ENCODE data around the gene TCF21.
"Not testable (repeated sequence)": the region's sequence is repeated elsewhere in the genome, so short reads cannot be mapped to it uniquely, and the experiment has no call there.

Gene TCF21

GRCh38 chr6:133888929-133889556, at the start of gene TCF21:
Gene TCF21, plus strand, starts transcription at chr6:133889113. Its CDS starts 285 bp downstream, at chr6:133889398.
- no peak for DNase-seq

GRCh38 chr6:133841176-133841575, 47.7 kb upstream of the TCF21 start:
- no peak for DNase-seq

DNA sequence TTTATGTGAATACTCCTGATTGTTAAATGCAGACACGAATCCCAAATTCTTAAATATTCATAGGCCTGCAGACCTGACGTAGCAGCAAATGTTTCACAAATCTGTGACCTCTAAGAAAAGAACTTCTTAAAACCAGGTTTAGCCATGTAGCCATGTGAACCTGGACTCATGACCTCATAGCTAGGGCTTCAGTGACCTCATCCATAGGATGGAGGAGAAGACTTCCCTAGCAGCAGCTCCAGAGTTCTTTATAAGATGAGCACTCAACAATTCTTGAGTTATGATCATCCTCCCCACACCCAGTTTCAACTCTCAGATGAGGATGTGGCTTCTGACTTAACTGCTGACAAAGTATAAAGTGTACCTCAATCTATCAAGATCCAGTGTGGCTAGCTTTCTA, 45.8 kb upstream of the TCF21 start:
- no peak for DNase-seq

GRCh38 chr6:133844709-133845108, 44.2 kb upstream of the TCF21 start:
- DNase-seq, result no peak

- DNase-seq, result no peak
These were observed 34.9 kb upstream of the TCF21 start for GRCh38 chr6:133854041-133854363.

DNA sequence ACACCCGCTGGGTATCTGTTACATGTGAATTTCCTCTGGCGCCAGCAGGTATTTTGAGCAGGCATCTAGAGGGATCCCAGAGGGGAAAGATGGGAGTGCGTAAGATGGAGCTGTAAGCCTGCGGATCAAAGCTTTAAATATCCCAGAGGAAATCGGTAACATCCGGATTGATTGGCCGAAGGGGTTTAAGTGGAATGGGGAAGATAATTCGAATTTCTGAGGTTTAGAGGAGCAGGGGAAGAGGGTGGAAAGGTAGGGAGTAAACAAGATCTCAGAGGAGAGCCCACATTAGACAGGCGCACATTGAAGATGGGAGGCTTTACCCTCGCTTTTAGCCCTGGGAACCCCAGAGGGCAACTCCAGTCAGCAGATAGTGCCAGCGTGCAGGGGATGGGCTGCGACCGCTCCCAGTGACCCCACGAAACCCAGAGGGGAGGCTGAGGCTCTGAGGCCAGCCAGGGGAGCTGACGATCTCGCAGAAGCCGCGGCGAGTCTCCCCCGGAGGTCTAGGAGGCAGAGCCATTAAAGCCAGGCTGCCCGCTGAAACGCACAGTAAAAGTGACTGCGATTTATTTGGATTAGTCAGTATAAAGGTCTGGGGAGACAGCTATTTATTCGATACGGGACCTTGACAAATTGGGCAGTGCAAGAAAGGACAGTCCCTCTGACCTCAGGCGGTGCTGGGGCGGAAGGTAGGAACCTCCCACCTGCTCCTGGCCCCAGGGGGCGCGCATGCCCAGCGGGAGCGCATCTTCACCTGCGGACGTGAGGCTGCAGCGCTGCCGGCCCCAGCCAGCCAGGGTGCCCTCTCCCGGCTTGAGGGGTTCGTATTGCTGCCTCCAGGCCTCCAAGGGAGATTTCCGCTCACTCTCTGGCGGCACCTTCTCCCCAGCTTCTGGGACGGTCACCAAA, 34.3 kb upstream of the TCF21 start:
- no peak for DNase-seq

- no peak for DNase-seq
These were observed 33.5 kb upstream of the TCF21 start for GRCh38 chr6:133855276-133855990.

DNA sequence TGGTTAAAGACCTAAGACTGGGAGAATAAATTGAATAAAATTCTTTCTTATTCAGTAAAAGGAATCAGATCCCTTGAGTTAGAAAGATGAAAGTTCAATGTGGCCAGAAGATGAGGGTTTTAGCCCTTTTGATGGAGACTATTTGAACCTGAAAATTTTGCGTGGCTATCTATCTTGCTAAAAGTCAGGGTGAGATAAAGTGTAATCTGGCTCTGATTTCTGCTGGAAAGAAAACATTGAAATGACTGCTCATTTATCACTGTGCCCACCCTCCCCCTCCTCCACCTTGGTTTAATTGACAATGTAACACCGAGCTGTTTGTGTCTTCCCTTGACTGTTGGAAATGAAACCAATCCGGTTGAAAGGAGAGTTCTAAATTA, 32.9 kb upstream of the TCF21 start:
- DNase-seq, result no peak

- DNase-seq, result no peak
These were observed 32.0 kb upstream of the TCF21 start for GRCh38 chr6:133856911-133857310.

DNA sequence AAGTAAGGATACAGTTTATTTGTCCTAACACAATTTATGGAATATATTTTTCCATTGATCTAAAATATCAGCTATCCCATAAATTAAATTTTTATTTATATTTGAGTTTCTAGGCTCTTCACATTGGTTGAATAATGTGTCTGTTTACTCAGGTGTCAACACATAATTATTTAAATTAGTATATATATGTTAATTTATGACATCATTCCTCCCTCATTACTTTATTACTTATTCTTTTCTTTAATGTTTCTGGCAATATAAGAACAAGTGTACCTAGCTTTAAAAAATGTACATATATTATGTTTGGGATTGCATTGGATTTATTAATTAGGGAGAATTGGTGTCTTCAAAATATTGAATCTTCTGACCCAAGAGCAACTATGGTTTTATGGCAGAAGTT, 31.2 kb upstream of the TCF21 start:
- DNase-seq, result no peak

GRCh38 chr6:133861337-133861736, 27.6 kb upstream of the TCF21 start:
- not testable (repeated sequence) for DNase-seq

- no peak for DNase-seq
These were observed 25.7 kb upstream of the TCF21 start for GRCh38 chr6:133863228-133863627.

DNA sequence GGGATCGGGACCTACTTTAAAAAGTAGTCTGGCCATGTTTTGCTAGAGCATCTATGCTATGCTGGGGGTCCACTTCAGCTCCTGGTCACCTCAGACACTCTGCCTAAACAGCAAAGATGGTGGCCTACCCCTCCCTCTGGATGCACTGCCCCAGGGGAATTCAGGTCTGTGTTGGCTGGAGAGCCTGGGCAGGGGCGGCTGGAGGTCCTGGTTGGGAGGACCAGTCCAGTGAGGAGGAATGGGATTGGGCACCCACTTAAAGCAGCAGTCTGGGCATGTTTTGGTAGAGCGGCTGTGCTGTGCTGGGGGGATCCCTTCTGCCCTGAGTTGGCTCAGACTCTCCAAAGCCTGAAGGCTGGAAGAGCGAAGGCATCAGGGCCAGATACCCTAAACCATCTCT, 23.2 kb upstream of the TCF21 start:
- no peak for DNase-seq

DNA sequence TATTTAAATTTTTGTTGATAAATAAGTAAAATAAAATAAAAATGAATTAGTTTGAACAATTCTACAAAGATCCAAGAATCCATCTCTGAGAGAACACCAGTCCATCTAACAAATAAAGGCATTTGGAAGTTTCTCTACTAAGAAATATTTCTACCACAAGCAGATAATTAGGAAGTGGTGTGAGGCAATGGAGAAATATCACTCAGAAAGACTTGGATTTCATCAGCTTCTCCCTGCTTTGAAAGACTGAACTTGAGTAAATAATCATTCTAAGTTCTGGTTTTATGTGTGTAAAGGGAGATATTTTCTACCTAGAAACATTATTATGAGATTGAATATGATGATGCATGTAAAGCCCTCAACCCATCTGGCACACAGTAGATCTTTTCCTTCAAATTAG, 17.8 kb upstream of the TCF21 start:
- no peak for DNase-seq

GRCh38 chr6:133873538-133873937, 15.4 kb upstream of the TCF21 start:
- no peak for DNase-seq

DNA sequence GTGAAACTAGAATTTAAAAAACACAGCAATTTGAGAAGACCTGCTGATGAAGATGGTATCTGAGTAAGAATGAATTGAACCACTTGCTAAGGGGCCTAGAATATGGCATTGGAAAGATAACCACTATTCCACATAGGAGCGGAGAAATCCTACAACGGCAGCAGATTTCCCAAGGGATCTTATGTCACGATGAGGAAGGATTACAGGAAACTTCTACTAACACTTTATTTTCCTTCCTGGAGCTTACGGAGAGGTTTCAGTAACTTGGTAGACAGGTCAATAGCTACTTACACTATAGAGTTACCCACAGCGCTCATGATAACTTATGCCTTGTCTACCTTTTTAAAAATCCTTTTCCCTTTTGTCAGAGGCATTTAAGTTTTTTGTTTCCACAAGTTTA, 11.8 kb upstream of the TCF21 start:
- no peak for DNase-seq

DNA sequence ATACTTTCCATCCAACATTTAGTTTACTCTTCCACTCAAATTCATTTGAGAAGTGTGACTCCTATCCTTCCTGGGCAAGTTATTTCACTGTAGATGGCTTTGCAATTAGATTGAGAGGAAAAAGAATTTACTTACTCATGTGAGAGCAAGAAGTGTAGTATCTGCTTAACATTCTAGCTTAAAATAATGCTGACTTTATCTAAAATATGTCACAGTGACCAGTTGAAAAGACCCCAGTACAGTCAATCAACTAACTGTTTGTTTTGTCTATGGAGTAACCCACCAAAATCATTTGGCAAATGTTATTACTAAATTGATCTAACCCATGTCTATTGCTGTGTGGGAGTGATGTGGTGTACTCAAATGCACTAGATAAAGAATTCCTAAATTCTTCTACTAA, 8.9 kb upstream of the TCF21 start:
- no peak for DNase-seq

- no peak for DNase-seq
These were observed 8.0 kb upstream of the TCF21 start for GRCh38 chr6:133880896-133881295.

DNA sequence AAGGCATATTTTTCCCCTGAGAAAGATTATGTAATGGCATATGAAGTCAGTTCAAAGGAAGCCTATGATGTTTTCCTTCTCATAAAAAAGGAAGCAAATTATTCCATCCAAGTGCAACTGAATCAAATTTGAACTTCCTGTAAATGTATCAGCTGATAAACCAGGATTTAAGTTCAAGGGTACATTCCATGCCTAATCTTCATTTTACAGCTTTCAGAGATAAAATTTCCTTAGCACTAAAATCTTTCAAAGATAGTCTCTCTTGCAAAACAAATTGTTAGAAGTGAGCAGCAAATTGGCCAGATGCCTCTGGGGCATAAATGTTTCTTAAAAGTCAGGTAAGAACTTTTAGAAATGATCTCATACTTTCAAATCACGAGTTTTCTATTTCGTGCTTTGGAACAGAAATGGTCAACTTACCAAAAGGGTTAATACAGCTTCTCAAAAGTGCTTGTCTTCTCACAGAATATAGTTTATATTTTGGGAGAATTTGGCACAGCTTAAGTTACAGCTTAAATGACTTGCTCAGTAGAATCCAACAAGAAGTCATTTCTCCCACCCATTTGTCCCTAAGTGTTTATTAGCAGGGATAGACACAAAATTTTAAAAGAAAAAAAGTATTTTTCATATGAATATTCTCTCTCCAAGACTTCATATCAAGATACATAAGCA, 2.7 kb upstream of the TCF21 start:
- DNase-seq, result no peak

DNA sequence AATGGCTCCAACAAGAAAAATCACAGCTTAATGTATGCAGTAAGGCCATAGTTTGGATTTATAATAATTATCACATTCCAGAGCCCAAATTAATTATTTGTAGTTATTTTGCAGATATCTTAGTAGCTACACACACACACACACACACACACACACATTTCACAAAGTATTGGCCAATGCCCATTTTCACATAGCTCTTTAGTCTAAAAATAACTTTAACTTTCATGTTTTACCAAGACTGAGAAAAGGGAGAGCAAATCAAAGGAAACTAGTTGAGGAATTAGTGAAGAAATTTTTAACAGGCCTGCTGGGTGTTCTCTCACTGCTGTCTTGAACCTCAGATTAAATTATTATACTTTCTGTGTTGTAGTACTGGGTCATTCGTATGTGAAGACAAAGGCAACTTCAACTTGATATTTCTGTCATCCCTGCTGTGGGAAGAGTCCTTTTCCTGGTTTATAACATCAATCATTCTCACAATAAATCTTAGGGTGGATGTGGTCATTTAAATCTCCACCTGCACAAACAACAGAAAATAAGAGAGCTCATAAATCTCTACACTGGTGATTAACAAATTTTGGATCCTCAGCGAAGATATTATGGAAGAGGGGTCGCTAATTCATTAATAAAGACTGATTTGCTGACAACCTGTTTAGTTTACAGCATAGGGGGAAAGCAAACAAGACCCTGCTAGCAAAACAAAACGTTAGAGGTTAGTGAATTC, 1.6 kb upstream of the TCF21 start:
- DNase-seq, result no peak

DNA sequence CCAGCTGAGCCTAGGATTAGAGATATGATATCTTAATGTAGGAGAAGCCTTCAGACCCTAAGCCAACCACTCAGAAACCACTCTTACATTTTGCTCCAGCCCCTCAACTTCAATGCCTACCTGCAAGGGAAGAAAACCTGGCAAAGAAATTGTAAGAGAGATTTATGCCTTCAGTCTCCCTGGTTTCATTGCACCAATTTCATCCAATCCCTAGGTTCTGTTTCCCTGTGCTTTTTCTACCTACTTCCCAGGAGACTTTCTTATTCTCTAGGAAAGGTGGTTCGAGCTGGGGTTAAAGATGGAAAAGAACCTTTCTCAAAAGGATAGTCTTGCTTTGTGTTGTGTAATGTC, 1.1 kb upstream of the TCF21 start:
- no peak for DNase-seq

- no peak for DNase-seq
These were observed 867 bp downstream of the TCF21 start for GRCh38 chr6:133889557-133890403.
